GM23338 (cell line): ENCODE data around the gene CDKAL1. TPM values are rescaled to one million over a fixed set of nuclear protein-coding genes. Genes with fewer than 3 reads are reported as not detected.

Experiments used
- ATAC-seq: fragments of 200-7000 bp; cut with Tn5 transposase; 3 replicates; pipeline ENCODE4 v1.9.1; 2020
- DNase-seq: peaks from one replicate; pipeline ENCODE4 v3.0.0-alpha.2; 2015; ENCODE audit warnings: low spot score
- H2AFZ ChIP-seq: fragments of 200-600 bp; sonication (generic); 2 replicates; pipeline ENCODE4 v1.8.0; 2016; ENCODE audit warnings: antibody characterized with exemption, mild to moderate bottlenecking, moderate library complexity
- H3F3A ChIP-seq: fragments of 200-600 bp; sonication (generic); replicated peaks from 2 replicates; pipeline ENCODE4 v1.8.0; 2017; ENCODE audit warnings: antibody characterized with exemption, mixed run types, low read depth
- H3K27ac ChIP-seq: fragments of 200-600 bp; sonication (generic); 2 replicates; pipeline ENCODE4 v1.6.1; 2016; ENCODE audit warnings: low read depth
- H3K27me3 ChIP-seq: fragments of 200-600 bp; sonication (generic); 2 replicates; pipeline ENCODE4 v1.8.0; 2016; ENCODE audit warnings: mild to moderate bottlenecking, mixed run types, moderate library complexity; ENCODE audit not compliant: insufficient read depth
- H3K36me3 ChIP-seq: fragments of 200-600 bp; sonication (generic); 2 replicates; pipeline ENCODE4 v1.8.0; 2016; ENCODE audit warnings: mild to moderate bottlenecking; ENCODE audit not compliant: insufficient read depth
- H3K4me1 ChIP-seq: fragments of 200-600 bp; sonication (generic); 2 replicates; pipeline ENCODE4 v1.8.0; 2016; ENCODE audit warnings: mild to moderate bottlenecking, moderate library complexity; ENCODE audit not compliant: insufficient read depth
- H3K4me2 ChIP-seq: fragments of 200-600 bp; sonication (generic); 2 replicates; pipeline ENCODE4 v1.7.1; 2017; ENCODE audit warnings: mixed run types
- H3K4me3 ChIP-seq: fragments of 200-600 bp; sonication (generic); 2 replicates; pipeline ENCODE4 v1.6.1; 2016; ENCODE audit warnings: mixed run types
- H3K79me2 ChIP-seq: fragments of 200-600 bp; sonication (generic); replicated peaks from 2 replicates; pipeline ENCODE4 v1.8.0; 2017; ENCODE audit warnings: mild to moderate bottlenecking; ENCODE audit not compliant: insufficient read depth
- H3K9me2 ChIP-seq: fragments of 200-600 bp; sonication (generic); 2 replicates; pipeline ENCODE4 v1.8.0; 2017; ENCODE audit not compliant: insufficient read depth
- H4K20me1 ChIP-seq: fragments of 200-600 bp; sonication (generic); replicated peaks from 2 replicates; pipeline ENCODE4 v1.8.0; 2017; ENCODE audit warnings: mild to moderate bottlenecking; ENCODE audit not compliant: insufficient read depth
- H3K27ac Mint-ChIP-seq: 2 replicates; pipeline ENCODE4 v1.8.0; 2020; ENCODE audit warnings: inconsistent platforms, mild to moderate bottlenecking, moderate library complexity, mixed read lengths
- H3K27me3 Mint-ChIP-seq: 3 replicates; pipeline ENCODE4 v1.8.0; 2022; ENCODE audit warnings: low read depth, mild to moderate bottlenecking, moderate library complexity, mixed read lengths, inconsistent platforms; ENCODE audit not compliant: insufficient read depth, poor library complexity
- H3K36me3 Mint-ChIP-seq: 3 replicates; pipeline ENCODE4 v1.8.0; 2021; ENCODE audit warnings: low read depth, mild to moderate bottlenecking, inconsistent platforms, moderate library complexity, mixed read lengths
- H3K4me1 Mint-ChIP-seq: 3 replicates; pipeline ENCODE4 v1.8.0; 2020; ENCODE audit warnings: mild to moderate bottlenecking, inconsistent platforms, mixed read lengths
- H3K4me3 Mint-ChIP-seq: 3 replicates; pipeline ENCODE4 v1.8.0; 2021; ENCODE audit warnings: moderate library complexity, mild to moderate bottlenecking, inconsistent platforms, mixed read lengths
- H3K9me3 Mint-ChIP-seq: 3 replicates; pipeline ENCODE4 v1.8.0; 2020; ENCODE audit warnings: moderate library complexity, mild to moderate bottlenecking, inconsistent platforms, mixed read lengths
- EZH2 ChIP-seq: fragments of 200-600 bp; sonication (generic); IDR thresholded peaks from one replicate; pipeline ENCODE4 v1.8.0; 2017; ENCODE audit warnings: antibody characterized with exemption, mild to moderate bottlenecking, low read depth; ENCODE audit not compliant: unreplicated experiment
- EZH2phosphoT487 ChIP-seq: fragments of 200-600 bp; sonication (generic); IDR thresholded peaks from one replicate; pipeline ENCODE4 v1.8.1; 2018; ENCODE audit warnings: antibody characterized with exemption; ENCODE audit not compliant: unreplicated experiment
- JUNB ChIP-seq: IDR thresholded peaks from one replicate; pipeline ENCODE4 v1.6.1; 2016; ENCODE audit warnings: antibody characterized with exemption; ENCODE audit not compliant: unreplicated experiment
- NANOG ChIP-seq: IDR thresholded peaks from 2 replicates; pipeline ENCODE4 v1.6.1; 2016; ENCODE audit warnings: antibody characterized with exemption, borderline replicate concordance
- POLR2AphosphoS5 ChIP-seq: IDR thresholded peaks from 2 replicates; pipeline ENCODE4 v1.6.1; 2016; ENCODE audit warnings: antibody characterized with exemption, low read depth
- STAT1 ChIP-seq: IDR thresholded peaks from one replicate; pipeline ENCODE4 v1.6.1; 2016; ENCODE audit warnings: antibody characterized with exemption; ENCODE audit not compliant: unreplicated experiment
- ZNF114 ChIP-seq: fragments of 250-450 bp; sonication (Bioruptor Pico); IDR thresholded peaks from 2 replicates; pipeline ENCODE4 v1.5.0; 2020; ENCODE audit warnings: mild to moderate bottlenecking, moderate library complexity
- ZNF331 ChIP-seq: fragments of 250-450 bp; sonication (Bioruptor Pico); IDR thresholded peaks from 2 replicates; pipeline ENCODE4 v1.5.0; 2020; ENCODE audit warnings: low read depth, mild to moderate bottlenecking, moderate library complexity
- polyA plus RNA-seq: library from polyadenylated mRNA; unstranded; fragments of >200 nt; fragmentation: Nextera tagmentation; extraction: Ambion mirVana; gene quantifications from 2 replicates; pipeline ENCODE4 v1.2.1, GENCODE V29; 2016
- total RNA-seq: library from RNA; depleted of rRNA; stranded (reverse); fragments of >200 nt; shearing (Covaris generic); gene quantifications from 2 replicates; pipeline ENCODE4 v1.2.3, GENCODE V29; 2014
- TF ChIP-seq, protein P1 (sequence below), 2 experiments: fragments of 200-600 bp in 1 of 2; sonication (generic) in 1 of 2; conservative IDR thresholded peaks; 2 replicates each; pipeline versions ENCODE4 v1.5.1 to v1.6.1; 2016 to 2017; ENCODE audit warnings: antibody characterized with exemption in 2 of 2, low read depth in 2 of 2, mild to moderate bottlenecking in 2 of 2, moderate library complexity in 1 of 2
- TF ChIP-seq, protein P2 (sequence below): fragments of 250-450 bp; sonication (Bioruptor Pico); IDR thresholded peaks from 2 replicates; pipeline ENCODE4 v1.5.0; 2020; ENCODE audit warnings: mild to moderate bottlenecking, moderate library complexity

Gene CDKAL1
- total and polyA plus RNA-seq, 2 experiments from 2014 or later = 17.8 to 35.0 TPM

DNA sequence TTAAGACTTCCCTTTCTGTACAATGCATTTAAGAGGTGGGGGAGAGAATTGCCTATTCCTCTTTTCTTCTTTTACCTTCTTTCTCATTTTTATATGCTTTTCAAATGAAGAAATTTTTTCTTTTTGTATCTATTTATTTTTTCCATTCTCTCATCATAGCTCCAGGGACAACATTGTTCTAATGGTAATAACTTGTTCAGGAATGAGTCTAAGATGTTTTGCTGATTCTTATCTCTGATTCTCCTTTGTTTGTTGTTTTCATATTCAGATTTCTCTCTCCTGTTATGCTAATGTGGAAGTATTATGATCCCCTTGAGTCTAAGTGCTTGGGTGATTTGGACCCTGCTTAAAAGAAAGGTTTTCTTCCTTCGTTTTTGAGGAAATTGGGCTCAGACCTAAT is 451.6 kb downstream of the CDKAL1 start:
- TF ChIP-seq NANOG = peak; percentile 42; the same call in 1 of the 2 replicates
- TF ChIP-seq EZH2 = no peak
- ATAC-seq (no peak), DNase-seq (no peak)
- peaks cover 7% of the 10 kb centered on the region for H3K4me1 Mint-ChIP-seq
- peaks cover 25% of the 10 kb centered on the region for H3K9me3 Mint-ChIP-seq
- no peaks in the 10 kb centered on the region for H3K36me3 ChIP-seq
- no peak overlapping the region for H3K4me3 Mint-ChIP-seq
- no peaks in the 10 kb centered on the region for H3F3A ChIP-seq
- peaks cover 2% of the 10 kb centered on the region for H3K27me3 Mint-ChIP-seq
- no peak overlapping the region for H2AFZ ChIP-seq
- no peaks in the 10 kb centered on the region for H3K27me3 ChIP-seq
- no peak overlapping the region for H3K4me3 ChIP-seq
- H3K79me2 ChIP-seq = no peaks in the 10 kb centered on the region
- no peak overlapping the region for H3K27ac ChIP-seq
- no peak overlapping the region for H3K27ac Mint-ChIP-seq
- H3K4me2 ChIP-seq = no peak overlapping the region
- no peaks in the 10 kb centered on the region for H3K9me2 ChIP-seq
- peaks cover 25% of the 10 kb centered on the region for H3K36me3 Mint-ChIP-seq
- peaks cover 9% of the 10 kb centered on the region for H3K4me1 ChIP-seq
- no peaks in the 10 kb centered on the region for H4K20me1 ChIP-seq

DNA sequence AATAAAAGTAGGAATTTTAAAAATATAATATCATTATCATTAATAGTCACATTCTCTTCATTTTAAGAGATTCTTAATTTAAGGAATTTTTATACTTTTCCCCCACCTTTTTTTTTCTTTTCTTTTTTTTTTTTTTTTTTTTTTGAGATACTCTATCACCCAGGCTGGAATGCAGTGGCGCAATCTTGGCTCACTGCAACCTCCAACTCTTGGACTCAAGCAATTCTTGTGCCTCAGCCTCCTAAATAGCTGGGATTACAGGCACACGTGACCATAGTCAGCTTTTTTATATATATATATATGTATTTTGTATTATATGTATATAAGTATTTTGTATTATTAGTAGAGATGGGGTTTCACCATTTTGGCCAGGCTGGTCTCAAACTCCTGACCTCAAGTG is 457.7 kb downstream of the CDKAL1 start:
- H3K79me2 ChIP-seq = no peaks in the 10 kb centered on the region
- no peak overlapping the region for H3K4me2 ChIP-seq
- no peak overlapping the region for H2AFZ ChIP-seq
- no peaks in the 10 kb centered on the region for H4K20me1 ChIP-seq
- Mint-ChIP-seq H3K36me3 (peaks cover 16% of the 10 kb centered on the region), H3K4me3 (no peak overlapping the region), H3K27me3 (no peaks in the 10 kb centered on the region), H3K4me1 (peaks cover 14% of the 10 kb centered on the region), H3K9me3 (peaks cover 6% of the 10 kb centered on the region; the same call in 2 of the 3 replicates), H3K27ac (no peak overlapping the region)
- H3K9me2 ChIP-seq = no peaks in the 10 kb centered on the region
- TF ChIP-seq POLR2AphosphoS5 = no peak
- TF ChIP-seq, protein P1, sequence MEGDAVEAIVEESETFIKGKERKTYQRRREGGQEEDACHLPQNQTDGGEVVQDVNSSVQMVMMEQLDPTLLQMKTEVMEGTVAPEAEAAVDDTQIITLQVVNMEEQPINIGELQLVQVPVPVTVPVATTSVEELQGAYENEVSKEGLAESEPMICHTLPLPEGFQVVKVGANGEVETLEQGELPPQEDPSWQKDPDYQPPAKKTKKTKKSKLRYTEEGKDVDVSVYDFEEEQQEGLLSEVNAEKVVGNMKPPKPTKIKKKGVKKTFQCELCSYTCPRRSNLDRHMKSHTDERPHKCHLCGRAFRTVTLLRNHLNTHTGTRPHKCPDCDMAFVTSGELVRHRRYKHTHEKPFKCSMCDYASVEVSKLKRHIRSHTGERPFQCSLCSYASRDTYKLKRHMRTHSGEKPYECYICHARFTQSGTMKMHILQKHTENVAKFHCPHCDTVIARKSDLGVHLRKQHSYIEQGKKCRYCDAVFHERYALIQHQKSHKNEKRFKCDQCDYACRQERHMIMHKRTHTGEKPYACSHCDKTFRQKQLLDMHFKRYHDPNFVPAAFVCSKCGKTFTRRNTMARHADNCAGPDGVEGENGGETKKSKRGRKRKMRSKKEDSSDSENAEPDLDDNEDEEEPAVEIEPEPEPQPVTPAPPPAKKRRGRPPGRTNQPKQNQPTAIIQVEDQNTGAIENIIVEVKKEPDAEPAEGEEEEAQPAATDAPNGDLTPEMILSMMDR (conservative IDR thresholded peaks at IDR 0.05; ENCODE audit: low read depth in 2 of 2) = no peak
- TF ChIP-seq ZNF114 (CRISPR knock-in tag) = no peak
- no peak for TF ChIP-seq EZH2
- no peak for TF ChIP-seq STAT1
- H3K4me3 ChIP-seq = no peak overlapping the region
- H3K27ac ChIP-seq = no peak overlapping the region
- no peak for DNase-seq
- no peaks in the 10 kb centered on the region for H3F3A ChIP-seq
- H3K27me3 ChIP-seq = no peaks in the 10 kb centered on the region
- peaks cover 25% of the 10 kb centered on the region for H3K4me1 ChIP-seq
- no peak for ATAC-seq
- peaks cover 6% of the 10 kb centered on the region; the same call in 1 of the 2 replicates for H3K36me3 ChIP-seq

DNA sequence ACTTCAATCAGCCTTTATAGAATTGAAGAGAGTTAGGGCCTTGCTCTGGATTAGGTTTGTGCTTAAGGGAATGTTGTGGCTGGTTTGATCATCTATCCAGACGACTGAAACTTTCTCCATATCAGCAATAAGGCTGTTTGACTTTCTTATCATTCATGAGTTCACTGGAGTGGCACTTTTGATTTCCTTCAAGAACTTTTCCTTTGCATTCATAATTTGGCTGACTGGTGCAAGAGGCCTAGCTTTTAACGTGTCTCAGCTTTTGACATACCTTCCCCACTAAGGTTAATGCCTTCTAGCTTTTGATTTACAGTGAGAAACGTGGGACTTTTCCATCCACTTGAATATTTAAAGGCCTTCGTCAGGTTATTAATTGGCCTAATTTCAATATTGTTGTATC is 461.8 kb downstream of the CDKAL1 start:
- no peak for ATAC-seq

More for the DNA sequence above, 461.8 kb downstream of the CDKAL1 start:
- H3K79me2 ChIP-seq = no peaks in the 10 kb centered on the region
- no peak for DNase-seq
- no peak overlapping the region for H3K27ac Mint-ChIP-seq
- peaks cover 38% of the 10 kb centered on the region for H3K4me1 ChIP-seq
- TF ChIP-seq POLR2AphosphoS5 (no peak), EZH2phosphoT487 (no peak), JUNB (no peak), ZNF331 (CRISPR knock-in tag) (no peak), NANOG (no peak)
- TF ChIP-seq, protein P2, sequence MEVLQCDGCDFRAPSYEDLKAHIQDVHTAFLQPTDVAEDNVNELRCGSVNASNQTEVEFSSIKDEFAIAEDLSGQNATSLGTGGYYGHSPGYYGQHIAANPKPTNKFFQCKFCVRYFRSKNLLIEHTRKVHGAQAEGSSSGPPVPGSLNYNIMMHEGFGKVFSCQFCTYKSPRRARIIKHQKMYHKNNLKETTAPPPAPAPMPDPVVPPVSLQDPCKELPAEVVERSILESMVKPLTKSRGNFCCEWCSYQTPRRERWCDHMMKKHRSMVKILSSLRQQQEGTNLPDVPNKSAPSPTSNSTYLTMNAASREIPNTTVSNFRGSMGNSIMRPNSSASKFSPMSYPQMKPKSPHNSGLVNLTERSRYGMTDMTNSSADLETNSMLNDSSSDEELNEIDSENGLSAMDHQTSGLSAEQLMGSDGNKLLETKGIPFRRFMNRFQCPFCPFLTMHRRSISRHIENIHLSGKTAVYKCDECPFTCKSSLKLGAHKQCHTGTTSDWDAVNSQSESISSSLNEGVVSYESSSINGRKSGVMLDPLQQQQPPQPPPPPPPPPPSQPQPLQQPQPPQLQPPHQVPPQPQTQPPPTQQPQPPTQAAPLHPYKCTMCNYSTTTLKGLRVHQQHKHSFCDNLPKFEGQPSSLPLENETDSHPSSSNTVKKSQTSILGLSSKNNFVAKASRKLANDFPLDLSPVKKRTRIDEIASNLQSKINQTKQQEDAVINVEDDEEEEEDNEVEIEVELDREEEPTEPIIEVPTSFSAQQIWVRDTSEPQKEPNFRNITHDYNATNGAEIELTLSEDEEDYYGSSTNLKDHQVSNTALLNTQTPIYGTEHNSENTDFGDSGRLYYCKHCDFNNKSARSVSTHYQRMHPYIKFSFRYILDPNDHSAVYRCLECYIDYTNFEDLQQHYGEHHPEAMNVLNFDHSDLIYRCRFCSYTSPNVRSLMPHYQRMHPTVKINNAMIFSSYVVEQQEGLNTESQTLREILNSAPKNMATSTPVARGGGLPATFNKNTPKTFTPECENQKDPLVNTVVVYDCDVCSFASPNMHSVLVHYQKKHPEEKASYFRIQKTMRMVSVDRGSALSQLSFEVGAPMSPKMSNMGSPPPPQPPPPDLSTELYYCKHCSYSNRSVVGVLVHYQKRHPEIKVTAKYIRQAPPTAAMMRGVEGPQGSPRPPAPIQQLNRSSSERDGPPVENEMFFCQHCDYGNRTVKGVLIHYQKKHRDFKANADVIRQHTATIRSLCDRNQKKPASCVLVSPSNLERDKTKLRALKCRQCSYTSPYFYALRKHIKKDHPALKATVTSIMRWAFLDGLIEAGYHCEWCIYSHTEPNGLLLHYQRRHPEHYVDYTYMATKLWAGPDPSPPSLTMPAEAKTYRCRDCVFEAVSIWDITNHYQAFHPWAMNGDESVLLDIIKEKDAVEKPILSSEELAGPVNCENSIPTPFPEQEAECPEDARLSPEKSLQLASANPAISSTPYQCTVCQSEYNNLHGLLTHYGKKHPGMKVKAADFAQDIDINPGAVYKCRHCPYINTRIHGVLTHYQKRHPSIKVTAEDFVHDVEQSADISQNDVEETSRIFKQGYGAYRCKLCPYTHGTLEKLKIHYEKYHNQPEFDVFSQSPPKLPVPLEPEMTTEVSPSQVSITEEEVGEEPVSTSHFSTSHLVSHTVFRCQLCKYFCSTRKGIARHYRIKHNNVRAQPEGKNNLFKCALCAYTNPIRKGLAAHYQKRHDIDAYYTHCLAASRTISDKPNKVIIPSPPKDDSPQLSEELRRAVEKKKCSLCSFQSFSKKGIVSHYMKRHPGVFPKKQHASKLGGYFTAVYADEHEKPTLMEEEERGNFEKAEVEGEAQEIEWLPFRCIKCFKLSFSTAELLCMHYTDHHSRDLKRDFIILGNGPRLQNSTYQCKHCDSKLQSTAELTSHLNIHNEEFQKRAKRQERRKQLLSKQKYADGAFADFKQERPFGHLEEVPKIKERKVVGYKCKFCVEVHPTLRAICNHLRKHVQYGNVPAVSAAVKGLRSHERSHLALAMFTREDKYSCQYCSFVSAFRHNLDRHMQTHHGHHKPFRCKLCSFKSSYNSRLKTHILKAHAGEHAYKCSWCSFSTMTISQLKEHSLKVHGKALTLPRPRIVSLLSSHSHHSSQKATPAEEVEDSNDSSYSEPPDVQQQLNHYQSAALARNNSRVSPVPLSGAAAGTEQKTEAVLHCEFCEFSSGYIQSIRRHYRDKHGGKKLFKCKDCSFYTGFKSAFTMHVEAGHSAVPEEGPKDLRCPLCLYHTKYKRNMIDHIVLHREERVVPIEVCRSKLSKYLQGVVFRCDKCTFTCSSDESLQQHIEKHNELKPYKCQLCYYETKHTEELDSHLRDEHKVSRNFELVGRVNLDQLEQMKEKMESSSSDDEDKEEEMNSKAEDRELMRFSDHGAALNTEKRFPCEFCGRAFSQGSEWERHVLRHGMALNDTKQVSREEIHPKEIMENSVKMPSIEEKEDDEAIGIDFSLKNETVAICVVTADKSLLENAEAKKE (CRISPR knock-in tag) = no peak
- H4K20me1 ChIP-seq = no peaks in the 10 kb centered on the region
- H3K27me3 ChIP-seq = no peaks in the 10 kb centered on the region
- H3K9me2 ChIP-seq = no peaks in the 10 kb centered on the region
- no peak overlapping the region for H3K4me3 Mint-ChIP-seq
- H3K9me3 Mint-ChIP-seq = peaks cover 6% of the 10 kb centered on the region; the same call in 2 of the 3 replicates
- no peaks in the 10 kb centered on the region for H3K27me3 Mint-ChIP-seq
- H2AFZ ChIP-seq = no peak overlapping the region
- H3K36me3 ChIP-seq = peaks cover 6% of the 10 kb centered on the region; the same call in 1 of the 2 replicates
- H3K36me3 Mint-ChIP-seq = peaks cover 16% of the 10 kb centered on the region
- no peak overlapping the region for H3K27ac ChIP-seq
- peaks cover 26% of the 10 kb centered on the region for H3K4me1 Mint-ChIP-seq
- no peaks in the 10 kb centered on the region for H3F3A ChIP-seq
- no peak overlapping the region for H3K4me2 ChIP-seq
- no peak overlapping the region for H3K4me3 ChIP-seq
